Kidney (tissue), 14 donors: ENCODE measurements around the gene FRYL. TPM values are rescaled to one million over a fixed set of nuclear protein-coding genes. Genes with fewer than 3 reads are reported as not detected.
A peak's percentile ranks its signal among the peaks of the same experiment; 100 is the strongest.
"Not testable (repeated sequence)": the region's sequence is repeated elsewhere in the genome, so short reads cannot be mapped to it uniquely, and the experiment has no call there.

Source experiments
- DNase-seq, 5 donors: peaks; one replicate each; pipeline ENCODE4 v3.0.0-alpha.2; 2013 to 2020
- FAIRE-seq: peaks from 2 replicates; lab custom pipeline; 2012; peaks lifted over from hg19 to GRCh38; lab: Jason Lieb, UNC
- H3K27ac ChIP-seq, 2 donors: one replicate each; pipeline ENCODE4 v1.7.0; 2013; ENCODE audit warnings: low read depth in 2 of 2, low read length in 2 of 2, inconsistent platforms in 1 of 2
- H3K27me3 ChIP-seq: one replicate; pipeline ENCODE4 v1.7.1; 2013; ENCODE audit warnings: low read length, inconsistent platforms; ENCODE audit not compliant: control insufficient read depth, insufficient read depth
- H3K36me3 ChIP-seq, 3 donors: one replicate each; pipeline versions ENCODE4 v1.7.0 to v1.7.1; 2013; ENCODE audit warnings: low read length in 3 of 3, control low read depth in 1 of 3, inconsistent platforms in 1 of 3; ENCODE audit not compliant: insufficient read depth in 3 of 3, control insufficient read depth in 2 of 3
- H3K4me1 ChIP-seq, 3 donors: one replicate each; pipeline versions ENCODE4 v1.7.0 to v1.7.1; 2013; ENCODE audit warnings: low read length in 3 of 3, inconsistent platforms in 1 of 3, low read depth in 1 of 3; ENCODE audit not compliant: control insufficient read depth in 2 of 3, insufficient read depth in 2 of 3
- H3K4me3 ChIP-seq, 3 donors: one replicate each; pipeline versions ENCODE4 v1.7.0 to v1.8.1; 2013; ENCODE audit warnings: low read length in 3 of 3, control low read depth in 1 of 3, inconsistent platforms in 1 of 3
- H3K9ac ChIP-seq, 3 donors: one replicate each; pipeline versions ENCODE4 v1.7.0 to v1.7.1; 2013; ENCODE audit warnings: low read length in 3 of 3, control low read depth in 1 of 3, inconsistent platforms in 1 of 3
- H3K9me3 ChIP-seq, 3 donors: one replicate each; pipeline versions ENCODE4 v1.7.0 to v1.7.1; 2013; ENCODE audit warnings: low read length in 3 of 3, control low read depth in 1 of 3, inconsistent platforms in 1 of 3; ENCODE audit not compliant: control insufficient read depth in 2 of 3, insufficient read depth in 1 of 3
- CTCF ChIP-seq: IDR thresholded peaks from 3 replicates; pipeline ENCODE4 v1.5.1; 2012; ENCODE audit warnings: mild to moderate bottlenecking, moderate library complexity, borderline replicate concordance; ENCODE audit not compliant: insufficient read depth; ENCODE audit errors: extremely low read depth
- intact Hi-C: fragments of 100-400 bp; cut with DNase I; formaldehyde crosslinking; loops from one replicate; pipeline ENCODE4 v1.11.1; 2022
- polyA plus RNA-seq: library from polyadenylated mRNA; stranded (reverse); fragments of 350-450 nt; fragmentation: Illumina TruSeq; extraction: RNeasy Lipid Tissue Mini Kit (QIAGEN cat#74804); gene quantifications from one replicate; pipeline ENCODE4 v1.2.3, GENCODE V29; 2014; ENCODE audit warnings: low read depth, low replicate concordance; ENCODE audit not compliant: insufficient read depth
- total RNA-seq: library from RNA; stranded (reverse); fragmentation: NEBNext Ultra II Directional; extraction: Animal tissue kit (Norgen Biotek cat#: 25700); gene quantifications from one replicate; pipeline ENCODE4 v1.2.1, GENCODE V29; 2021
- donor health status: control.
- donor health status: control.
- donor health status: control.
- donor health status: control.
- donor health status: control.
- donor health status: DM: yes; HTN: yes; CAD: no.
- donor health status: Normal renal cell carcinoma (clear cell type).

FRYL gene
- total and polyA plus RNA-seq, 2 donors from 2014 or later, result 11.6 to 78.9 TPM

- peaks cover 0 to 8% (median 0%) of the 10 kb centered on the region in 3 donors for H3K4me1 ChIP-seq
- intact Hi-C loops, result no loop called here
- DNase-seq (no peak), FAIRE-seq (no peak)
- no peaks in the 10 kb centered on the region for H3K36me3 ChIP-seq
- H3K27me3 ChIP-seq, result no peaks in the 10 kb centered on the region
- no peak for TF ChIP-seq CTCF
- H3K9ac ChIP-seq, result no peak overlapping the region
- H3K4me3 ChIP-seq, result no peak overlapping the region
- H3K27ac ChIP-seq, result no peak overlapping the region
- H3K9me3 ChIP-seq, result no peaks in the 10 kb centered on the region
These were observed 33.3 kb downstream of the FRYL start for GRCh38 chr4:48746608-48747362.

- H3K27ac ChIP-seq, DNase-seq, intact Hi-C loops, H3K9me3 ChIP-seq, H3K4me3 ChIP-seq, H3K9ac ChIP-seq, H3K36me3 ChIP-seq, FAIRE-seq, H3K4me1 ChIP-seq, H3K27me3 ChIP-seq: not testable (repeated sequence)
These were observed 34.9 kb downstream of the FRYL start for GRCh38 chr4:48745223-48745622.

GRCh38 chr4:48742412-48742811, 37.7 kb downstream of the FRYL start:
- Histone ChIP-seq H3K4me1 (peaks cover 0 to 10% (median 0%) of the 10 kb centered on the region in 3 donors), H3K9ac (no peak overlapping the region), H3K27ac (no peak overlapping the region), H3K4me3 (no peak overlapping the region), H3K27me3 (no peaks in the 10 kb centered on the region), H3K36me3 (no peaks in the 10 kb centered on the region), H3K9me3 (no peaks in the 10 kb centered on the region)
- intact Hi-C loops, result no loop called here
- FAIRE-seq, result no peak
- TF ChIP-seq CTCF, result no peak
- no peak for DNase-seq

- no peaks in the 10 kb centered on the region for H3K9me3 ChIP-seq
- no peak overlapping the region for H3K9ac ChIP-seq
- H3K27me3 ChIP-seq, result no peaks in the 10 kb centered on the region
- peaks cover 0 to 10% (median 0%) of the 10 kb centered on the region in 3 donors for H3K4me1 ChIP-seq
- no peak for DNase-seq
- intact Hi-C loops, result no loop called here
- peak; percentile 17 for FAIRE-seq
- no peak overlapping the region for H3K27ac ChIP-seq
- no peaks in the 10 kb centered on the region for H3K36me3 ChIP-seq
- no peak overlapping the region for H3K4me3 ChIP-seq
- no peak for TF ChIP-seq CTCF
These were observed 40.5 kb downstream of the FRYL start for GRCh38 chr4:48739560-48740019.
